ENCODE measurements around the gene ZNF641. TPM values are rescaled to one million over a fixed set of nuclear protein-coding genes. Genes with fewer than 3 reads are reported as not detected.
A peak's percentile ranks its signal among the peaks of the same experiment; 100 is the strongest.

The ZNF641 gene
- total and polyA plus RNA-seq, 2 donors (not counting 3 experiments of a cell fraction or from before 2014, with no cell fraction given): 3.5 to 6.7 TPM

DNA sequence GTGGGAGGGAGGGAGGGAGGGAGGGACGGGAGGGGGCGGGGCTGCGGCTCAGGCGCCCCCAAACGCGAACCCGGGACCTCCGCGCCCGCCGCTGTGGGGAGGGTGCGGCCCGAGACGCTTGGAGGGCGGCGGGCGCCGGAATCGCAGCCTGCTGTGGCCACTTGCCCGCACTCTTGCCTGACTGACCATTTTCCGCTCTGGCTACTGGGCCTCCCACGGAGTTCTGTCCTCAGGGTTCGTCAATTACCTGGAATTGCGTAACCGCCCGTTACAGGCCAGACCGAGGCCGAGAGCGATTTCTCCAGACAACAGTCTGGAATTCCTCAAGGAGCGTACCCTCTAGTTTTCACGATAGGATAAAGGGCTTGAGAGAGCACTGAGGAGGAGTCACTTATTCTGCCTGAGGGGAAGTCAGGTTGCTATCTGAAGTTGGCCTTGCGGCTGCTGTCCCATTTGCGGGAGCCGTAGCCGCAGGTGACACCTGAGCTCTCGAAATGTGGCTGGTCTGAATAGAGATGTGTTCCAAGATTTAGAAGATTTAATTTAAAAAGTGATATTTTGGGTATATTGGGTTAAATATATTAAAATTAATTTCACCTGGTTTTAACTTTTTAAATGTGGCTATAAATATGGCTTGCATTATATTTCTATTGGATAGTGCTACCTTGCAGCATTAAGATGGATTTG is 446 bp upstream of the ZNF641 start:
- FAIRE-seq: peak; percentile 84
- Histone ChIP-seq H3K79me2 (ENCODE audit: control insufficient read depth, insufficient read depth, low read length) (no peaks in the 10 kb centered on the region), H3K27me3 (ENCODE audit: control insufficient read depth in 2 of 2, insufficient read depth in 2 of 2, low read length in 2 of 2) (no peaks in the 10 kb centered on the region), H3K4me2 (ENCODE audit: insufficient read depth, low read length) (peak overlapping the region; percentile 94), H3K4me3 (replicated peaks in 1 of 3; ENCODE audit: insufficient read depth in 1 of 3, low read depth in 1 of 3, low read length in 3 of 3) (peak overlapping the region; percentile 56 to 87 (median 63)), H3K9me3 (replicated peaks; ENCODE audit: control insufficient read depth, insufficient read depth, low read length) (no peaks in the 10 kb centered on the region), H3K9me1 (replicated peaks; ENCODE audit: control insufficient read depth, extremely low read depth, insufficient read depth, low read length) (no peaks in the 10 kb centered on the region), H3K36me3 (ENCODE audit: control insufficient read depth in 2 of 2, extremely low read depth in 1 of 2, insufficient read depth in 2 of 2, low read length in 2 of 2) (no peaks in the 10 kb centered on the region), H3K9ac (replicated peaks; ENCODE audit: extremely low read depth, insufficient read depth, low read length) (peak overlapping the region; percentile 78), H4K20me1 (replicated peaks; ENCODE audit: control insufficient read depth, extremely low read depth, insufficient read depth, low read length) (no peaks in the 10 kb centered on the region), H2AFZ (ENCODE audit: low read depth, low read length) (peak overlapping the region; percentile 95), H3K4me1 (ENCODE audit: control insufficient read depth, extremely low read depth, insufficient read depth, low read length) (peaks cover 5% of the 10 kb centered on the region), H3K27ac (ENCODE audit: insufficient read depth, low read depth, low read length) (no peak overlapping the region)
- TF ChIP-seq JUN (IDR thresholded peaks at IDR 0.05; ENCODE audit: borderline replicate concordance, insufficient read depth, insufficient read length, low read depth): no peak
- TF ChIP-seq EZH2 (IDR thresholded peaks at IDR 0.05; ENCODE audit: borderline replicate concordance, low read depth, low read length, severe bottlenecking): no peak
- TF ChIP-seq POLR2A (IDR thresholded peaks at IDR 0.05; ENCODE audit: low read depth, low read length): no peak
- no peak for TF ChIP-seq MAX (IDR thresholded peaks at IDR 0.05; ENCODE audit: insufficient read depth, insufficient read length)
- TF ChIP-seq GATA2 (IDR thresholded peaks at IDR 0.05; ENCODE audit: insufficient read depth, insufficient read length, low read depth, low read length): no peak
- TF ChIP-seq MYC (IDR thresholded peaks at IDR 0.05; ENCODE audit: low read depth, low read length): no peak
- no peak for TF ChIP-seq FOS (IDR thresholded peaks at IDR 0.05; ENCODE audit: borderline replicate concordance, insufficient read depth, low read length)
- TF ChIP-seq POLR2AphosphoS5 (IDR thresholded peaks at IDR 0.05; ENCODE audit: insufficient read depth, low read depth, low read length): no peak
- TF ChIP-seq CTCF (IDR thresholded peaks at IDR 0.05; ENCODE audit: extremely low read depth in 1 of 2, insufficient read depth in 1 of 2, low read depth in 1 of 2, low read length in 2 of 2): no peak
- POLR2A ChIA-PET: no interaction called here
- no TSS peak for BruUV-seq (replicated peaks)
- dilution Hi-C loops (cut with MboI; ENCODE audit: extremely low pct_ligation_motif_present, low sequenced_read_pairs): no loop called here
- peak; percentile 53 for DNase-seq (ENCODE audit: low read depth, low spot score)
- CTCF ChIA-PET: no interaction called here
- intact Hi-C loops (cut with micrococcal nuclease): loop anchor here (2.0 kb wide), 1 partner anchor 72 kb away; no protein-coding TSS in a partner anchor

All from endothelial cell of umbilical vein (primary cell).